SK-N-MC (cell line): Measurements from ENCODE around the gene CBX6.

Source experiments
- EZH2 ChIP-seq: fragments of 200-600 bp; sonication (generic); IDR thresholded peaks from one replicate; pipeline ENCODE4 v1.6.1; 2017; ENCODE audit warnings: antibody characterized with exemption
- POLR2AphosphoS5 ChIP-seq: IDR thresholded peaks from 2 replicates; pipeline ENCODE4 v1.6.1; 2012; ENCODE audit warnings: mild to moderate bottlenecking, low read depth, low read length, borderline replicate concordance

GRCh38 chr22:38830026-38830844, 41.8 kb downstream of the CBX6 start:
- no peak for TF ChIP-seq EZH2
- no peak for TF ChIP-seq POLR2AphosphoS5
